Measurements from ENCODE around the gene PRICKLE3. TPM values are rescaled to one million over a fixed set of nuclear protein-coding genes. Genes with fewer than 3 reads are reported as not detected.

Gene PRICKLE3
- total RNA-seq, 2 experiments from 2014 or later, result 9.9 to 16.7 TPM

DNA sequence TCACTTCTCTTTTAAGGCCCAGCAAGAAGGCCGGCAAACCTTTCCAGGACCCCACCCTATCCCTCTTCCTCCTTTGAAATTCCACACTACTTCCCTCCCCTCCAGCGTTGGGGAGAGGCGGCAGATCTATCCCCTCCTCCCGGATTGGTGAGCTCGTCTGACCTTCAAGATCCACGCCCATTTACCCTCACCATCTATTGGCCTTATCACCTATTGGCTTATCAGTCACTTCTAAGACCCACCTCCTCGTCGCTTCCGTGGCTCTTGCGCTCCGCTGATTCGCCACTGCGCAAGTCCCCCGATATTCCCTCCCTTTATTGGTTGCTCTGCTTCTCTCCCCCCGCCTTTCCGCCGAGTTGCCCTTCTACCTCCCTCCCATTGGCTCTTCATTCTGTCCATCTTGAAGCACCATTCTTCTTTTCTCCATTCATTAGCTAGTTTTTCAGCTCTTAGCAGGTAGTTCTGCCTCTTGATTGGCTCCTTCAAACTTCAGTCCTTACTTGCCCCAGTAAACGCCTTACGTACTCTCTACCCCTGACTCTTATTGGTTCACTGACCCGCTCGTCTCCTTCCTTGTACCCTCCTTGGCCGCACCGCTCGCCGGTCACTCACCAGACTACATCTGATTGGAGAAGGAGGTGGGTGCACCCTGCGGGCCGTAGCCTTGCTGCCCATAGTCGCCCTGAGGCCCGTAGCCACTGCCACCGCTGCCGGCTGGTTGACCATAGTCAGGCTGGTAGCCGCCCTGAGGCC, 4.8 kb upstream of the PRICKLE3 start:
- Histone ChIP-seq H3K27ac (ENCODE audit: low read depth, low read length, poor library complexity, severe bottlenecking) (peak overlapping the region; percentile 65), H3K79me2 (ENCODE audit: insufficient read depth, low read depth, low read length) (peaks cover 4% of the 10 kb centered on the region; the same call in 1 of the 2 replicates), H3K36me3 (ENCODE audit: insufficient read depth, low read length) (no peaks in the 10 kb centered on the region), H3K4me2 (ENCODE audit: low read length) (peak overlapping the region; percentile 71), H3K4me3 (ENCODE audit: low read depth, low read length, poor library complexity, severe bottlenecking) (peak overlapping the region; percentile 86), H3K4me1 (ENCODE audit: insufficient read depth, low read length, poor library complexity, severe bottlenecking) (peaks cover 30% of the 10 kb centered on the region), H2AFZ (ENCODE audit: low read length) (no peak overlapping the region; the same call in 1 of the 2 replicates), H3K9me2 (ENCODE audit: insufficient read depth, low read length) (no peaks in the 10 kb centered on the region), H4K20me1 (ENCODE audit: insufficient read depth, low read length) (no peaks in the 10 kb centered on the region), H3K9me3 (ENCODE audit: low read length) (no peaks in the 10 kb centered on the region)
- POLR2A ChIA-PET, result interaction anchor here (0.5 to 1.7 kb wide), 14 partner anchors 10 to 1351 kb away, joined by 3 to 13 read pairs (median 4); partner anchors contain the start of gene PPP1R3F
- no TSS peak for BruUV-seq (replicated peaks)
- intact Hi-C loops (cut with micrococcal nuclease; ENCODE audit: unreplicated experiment), result loop anchor here (2.0 to 5.0 kb wide), 2 partner anchors 24 to 76 kb away; partner anchors contain the start of gene PPP1R3F
- TF ChIP-seq EZH2phosphoT487 (IDR thresholded peaks at IDR 0.05; ENCODE audit: borderline replicate concordance, low read depth, low read length), result no peak
- TF ChIP-seq, protein P1, sequence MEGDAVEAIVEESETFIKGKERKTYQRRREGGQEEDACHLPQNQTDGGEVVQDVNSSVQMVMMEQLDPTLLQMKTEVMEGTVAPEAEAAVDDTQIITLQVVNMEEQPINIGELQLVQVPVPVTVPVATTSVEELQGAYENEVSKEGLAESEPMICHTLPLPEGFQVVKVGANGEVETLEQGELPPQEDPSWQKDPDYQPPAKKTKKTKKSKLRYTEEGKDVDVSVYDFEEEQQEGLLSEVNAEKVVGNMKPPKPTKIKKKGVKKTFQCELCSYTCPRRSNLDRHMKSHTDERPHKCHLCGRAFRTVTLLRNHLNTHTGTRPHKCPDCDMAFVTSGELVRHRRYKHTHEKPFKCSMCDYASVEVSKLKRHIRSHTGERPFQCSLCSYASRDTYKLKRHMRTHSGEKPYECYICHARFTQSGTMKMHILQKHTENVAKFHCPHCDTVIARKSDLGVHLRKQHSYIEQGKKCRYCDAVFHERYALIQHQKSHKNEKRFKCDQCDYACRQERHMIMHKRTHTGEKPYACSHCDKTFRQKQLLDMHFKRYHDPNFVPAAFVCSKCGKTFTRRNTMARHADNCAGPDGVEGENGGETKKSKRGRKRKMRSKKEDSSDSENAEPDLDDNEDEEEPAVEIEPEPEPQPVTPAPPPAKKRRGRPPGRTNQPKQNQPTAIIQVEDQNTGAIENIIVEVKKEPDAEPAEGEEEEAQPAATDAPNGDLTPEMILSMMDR (conservative IDR thresholded peaks at IDR 0.05; ENCODE audit: low read length), result no peak
- peak; percentile 97 for DNase-seq (ENCODE audit: low spot score)
- CTCF ChIA-PET (ENCODE audit: unreplicated experiment), result interaction anchor here (0.6 to 1.0 kb wide), 5 partner anchors 23 to 172 kb away, joined by 3 to 8 read pairs (median 3); no protein-coding TSS in a partner anchor

DNA sequence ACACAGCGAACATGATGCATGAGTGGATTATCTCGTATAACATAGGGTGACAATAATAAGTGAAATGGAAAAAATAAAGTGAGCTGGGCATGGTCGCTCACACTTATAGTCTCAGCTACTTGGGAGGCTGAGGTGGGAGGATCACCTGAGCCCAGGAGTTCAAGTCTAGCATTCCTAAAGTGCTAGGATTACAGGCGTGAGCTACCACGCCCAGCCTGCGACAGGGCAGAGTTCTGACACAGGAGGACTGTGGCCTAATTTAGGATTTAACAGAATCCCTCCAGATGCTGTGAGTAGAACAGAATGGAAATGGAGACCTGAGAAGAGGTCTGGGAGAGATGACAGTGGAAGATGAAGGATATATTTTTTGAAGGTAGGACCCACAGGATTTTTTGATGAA, 3.4 kb upstream of the PRICKLE3 start:
- Histone ChIP-seq H3K4me1 (ENCODE audit: insufficient read depth, low read length, poor library complexity, severe bottlenecking) (peaks cover 30% of the 10 kb centered on the region), H3K27ac (ENCODE audit: low read depth, low read length, poor library complexity, severe bottlenecking) (peak overlapping the region; percentile 51), H3K79me2 (ENCODE audit: insufficient read depth, low read depth, low read length) (peaks cover 16% of the 10 kb centered on the region; the same call in 1 of the 2 replicates), H3K4me3 (ENCODE audit: low read depth, low read length, poor library complexity, severe bottlenecking) (peak overlapping the region; percentile 72), H4K20me1 (ENCODE audit: insufficient read depth, low read length) (no peaks in the 10 kb centered on the region), H3K9me3 (ENCODE audit: low read length) (no peaks in the 10 kb centered on the region), H2AFZ (ENCODE audit: low read length) (no peak overlapping the region), H3K36me3 (ENCODE audit: insufficient read depth, low read length) (no peaks in the 10 kb centered on the region), H3K4me2 (ENCODE audit: low read length) (peak overlapping the region; percentile 58), H3K9me2 (ENCODE audit: insufficient read depth, low read length) (no peaks in the 10 kb centered on the region)
- intact Hi-C loops (cut with micrococcal nuclease; ENCODE audit: unreplicated experiment), result loop anchor here (2.0 to 5.0 kb wide), 2 partner anchors 23 to 78 kb away; partner anchors contain the start of gene PPP1R3F
- ChIA-PET POLR2A (interaction anchor here (0.5 to 1.0 kb wide), 3 partner anchors 18 to 187 kb away, joined by 3 to 5 read pairs (median 4); partner anchors contain the start of genes GRIPAP1 and PLP2), CTCF (ENCODE audit: unreplicated experiment) (no interaction called here)
- no peak for TF ChIP-seq EZH2phosphoT487 (IDR thresholded peaks at IDR 0.05; ENCODE audit: borderline replicate concordance, low read depth, low read length)
- TF ChIP-seq, protein P1 (conservative IDR thresholded peaks at IDR 0.05; ENCODE audit: low read length), result no peak
- no peak for DNase-seq (ENCODE audit: low spot score)
- no TSS peak for BruUV-seq (replicated peaks)
